ENCODE measurements around the gene TTBK2. TPM values are rescaled to one million over a fixed set of nuclear protein-coding genes. Genes with fewer than 3 reads are reported as not detected.
"Not testable (repeated sequence)": the region's sequence is repeated elsewhere in the genome, so short reads cannot be mapped to it uniquely, and the experiment has no call there.

Gene TTBK2
- total RNA-seq, 2 experiments from 2014 or later = 10.1 to 13.9 TPM

DNA sequence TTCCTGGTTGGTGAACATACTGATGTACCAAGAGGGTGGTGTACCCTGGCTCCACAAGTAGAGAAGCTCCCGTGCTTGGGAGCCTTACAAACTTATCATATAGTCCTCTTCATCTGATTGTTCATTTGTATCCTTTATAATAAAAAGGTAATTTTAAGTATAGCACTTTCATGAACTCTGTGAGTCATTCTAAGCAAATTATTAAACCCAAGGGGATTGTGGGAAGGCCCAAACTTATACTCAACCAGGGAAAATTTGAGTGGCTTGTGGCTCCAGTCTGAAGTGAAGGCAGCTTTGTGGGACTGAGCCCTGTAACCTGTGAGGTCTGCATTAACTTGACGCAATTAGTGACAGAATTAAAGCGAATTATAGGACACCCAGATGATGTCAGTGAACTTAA lies 29.0 kb downstream of the TTBK2 start:
- peaks cover 5% of the 10 kb centered on the region for H3K36me3 Mint-ChIP-seq (ENCODE audit: low read depth)
- H3K27me3 Mint-ChIP-seq (ENCODE audit: low read depth) = no peaks in the 10 kb centered on the region
- ChIA-PET POLR2A (no interaction called here), CTCF (interaction anchor here (0.8 to 1.0 kb wide), 2 partner anchors 35 to 334 kb away, joined by 3 read pairs; no protein-coding TSS in a partner anchor)
- H3K4me3 Mint-ChIP-seq = no peak overlapping the region
- no peaks in the 10 kb centered on the region for H3K9me3 Mint-ChIP-seq (ENCODE audit: insufficient read depth)
- no peak for ATAC-seq
- DNase-seq = no peak
- no peak overlapping the region for H3K27ac Mint-ChIP-seq
- H3K4me1 Mint-ChIP-seq (ENCODE audit: low read depth) = no peaks in the 10 kb centered on the region

- Mint-ChIP-seq H3K27ac (no peak overlapping the region), H3K27me3 (ENCODE audit: low read depth) (no peaks in the 10 kb centered on the region), H3K9me3 (ENCODE audit: insufficient read depth) (no peaks in the 10 kb centered on the region), H3K36me3 (ENCODE audit: low read depth) (peaks cover 5% of the 10 kb centered on the region), H3K4me3 (no peak overlapping the region), H3K4me1 (ENCODE audit: low read depth) (no peaks in the 10 kb centered on the region)
- DNase-seq (no peak), ATAC-seq (no peak)
- ChIA-PET POLR2A (no interaction called here), CTCF (interaction anchor here (0.8 to 1.0 kb wide), 2 partner anchors 36 to 336 kb away, joined by 3 read pairs; no protein-coding TSS in a partner anchor)
Observed at GRCh38 chr15:42890161-42890913, 30.2 kb downstream of the TTBK2 start.

- H3K36me3 Mint-ChIP-seq (ENCODE audit: low read depth); H3K9me3 Mint-ChIP-seq (ENCODE audit: insufficient read depth); H3K4me3 Mint-ChIP-seq; H3K4me1 Mint-ChIP-seq (ENCODE audit: low read depth); CTCF ChIA-PET; DNase-seq; POLR2A ChIA-PET; ATAC-seq; H3K27ac Mint-ChIP-seq; H3K27me3 Mint-ChIP-seq (ENCODE audit: low read depth): not testable (repeated sequence)
Observed at GRCh38 chr15:42887384-42887783, 33.2 kb downstream of the TTBK2 start.

DNA sequence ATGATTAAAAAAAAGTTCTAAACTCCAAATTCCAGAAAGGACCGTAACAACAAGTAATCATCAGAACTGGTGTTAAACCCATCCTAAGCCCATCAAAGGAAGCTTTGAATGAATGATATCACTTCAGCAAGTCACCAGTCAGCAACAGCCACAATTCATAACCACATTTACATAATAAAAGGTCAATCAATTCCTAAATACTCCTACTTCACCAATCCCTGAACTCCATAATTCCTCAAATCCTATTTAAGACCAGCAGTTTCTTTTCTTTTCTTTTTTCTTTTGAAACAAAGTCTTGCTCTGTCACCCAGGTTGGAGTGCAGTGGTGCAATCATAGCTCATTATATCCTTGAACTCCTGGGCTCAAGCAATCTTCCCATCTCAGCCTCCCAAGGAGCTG lies 40.5 kb downstream of the TTBK2 start:
- Mint-ChIP-seq H3K27ac (no peak overlapping the region), H3K4me3 (no peak overlapping the region), H3K9me3 (ENCODE audit: insufficient read depth) (peaks cover 5% of the 10 kb centered on the region), H3K4me1 (ENCODE audit: low read depth) (no peaks in the 10 kb centered on the region), H3K36me3 (ENCODE audit: low read depth) (peaks cover 2% of the 10 kb centered on the region), H3K27me3 (ENCODE audit: low read depth) (no peaks in the 10 kb centered on the region)
- ChIA-PET CTCF (no interaction called here), POLR2A (interaction anchor here (0.6 kb wide), 1 partner anchor 22 kb away, joined by 3 read pairs; no protein-coding TSS in a partner anchor)
- no peak for ATAC-seq
- no peak for DNase-seq

DNA sequence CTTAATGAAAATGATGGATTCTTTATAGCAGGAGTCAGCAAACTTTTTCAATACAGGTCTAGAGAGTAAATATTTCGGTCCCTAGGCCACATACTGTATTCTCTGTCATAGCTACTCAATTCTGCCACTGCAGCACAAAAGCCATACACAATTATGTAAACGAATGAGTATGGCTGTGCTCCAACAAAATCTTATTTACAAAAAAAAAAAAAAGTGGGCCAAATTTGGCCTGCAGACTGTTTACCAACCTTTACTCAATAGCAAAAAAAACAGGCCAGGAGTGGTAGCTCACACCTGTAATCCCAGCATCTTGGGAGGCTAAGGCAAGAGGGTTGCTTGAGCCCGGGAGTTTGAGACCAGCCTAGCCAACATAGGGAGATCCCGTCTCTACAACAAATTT lies 41.1 kb downstream of the TTBK2 start:
- H3K9me3 Mint-ChIP-seq (ENCODE audit: insufficient read depth) = peaks cover 3% of the 10 kb centered on the region
- ATAC-seq (no peak), DNase-seq (no peak)
- H3K27ac Mint-ChIP-seq = no peak overlapping the region
- peaks cover 2% of the 10 kb centered on the region for H3K36me3 Mint-ChIP-seq (ENCODE audit: low read depth)
- H3K27me3 Mint-ChIP-seq (ENCODE audit: low read depth) = no peaks in the 10 kb centered on the region
- ChIA-PET POLR2A (interaction anchor here (0.6 kb wide), 1 partner anchor 23 kb away, joined by 3 read pairs; no protein-coding TSS in a partner anchor), CTCF (no interaction called here)
- no peak overlapping the region for H3K4me3 Mint-ChIP-seq
- no peaks in the 10 kb centered on the region for H3K4me1 Mint-ChIP-seq (ENCODE audit: low read depth)

DNA sequence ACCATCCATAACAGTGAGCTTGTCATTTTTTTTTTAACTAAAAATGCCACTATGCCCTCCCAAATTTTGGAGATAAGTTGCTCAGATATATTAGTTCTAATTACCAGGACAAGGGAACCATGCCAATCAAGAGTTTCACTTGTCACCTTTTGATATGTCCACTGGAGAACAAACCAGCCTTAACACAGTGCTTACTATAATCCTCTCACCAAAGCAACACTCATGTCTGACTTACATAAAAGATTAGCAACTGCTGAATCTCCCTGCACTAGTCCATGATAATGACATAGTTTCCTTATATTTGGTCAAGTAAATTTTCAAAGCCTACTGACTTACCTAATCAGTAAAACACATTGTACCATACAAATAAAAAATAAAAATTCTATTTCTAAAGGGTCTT lies 44.4 kb downstream of the TTBK2 start:
- no peak for DNase-seq
- Mint-ChIP-seq H3K9me3 (ENCODE audit: insufficient read depth) (no peaks in the 10 kb centered on the region), H3K4me1 (ENCODE audit: low read depth) (no peaks in the 10 kb centered on the region), H3K27me3 (ENCODE audit: low read depth) (no peaks in the 10 kb centered on the region), H3K4me3 (no peak overlapping the region), H3K36me3 (ENCODE audit: low read depth) (no peaks in the 10 kb centered on the region), H3K27ac (no peak overlapping the region)
- no peak for ATAC-seq
- POLR2A ChIA-PET = no interaction called here
- CTCF ChIA-PET = no interaction called here

- Mint-ChIP-seq H3K4me1 (ENCODE audit: low read depth) (no peaks in the 10 kb centered on the region), H3K4me3 (no peak overlapping the region), H3K27me3 (ENCODE audit: low read depth) (no peaks in the 10 kb centered on the region), H3K9me3 (ENCODE audit: insufficient read depth) (no peaks in the 10 kb centered on the region), H3K27ac (no peak overlapping the region), H3K36me3 (ENCODE audit: low read depth) (peaks cover 7% of the 10 kb centered on the region)
- no peak for ATAC-seq
- CTCF ChIA-PET = no interaction called here
- POLR2A ChIA-PET = no interaction called here
- DNase-seq = no peak
Observed at GRCh38 chr15:42868683-42869082, 51.9 kb downstream of the TTBK2 start.

DNA sequence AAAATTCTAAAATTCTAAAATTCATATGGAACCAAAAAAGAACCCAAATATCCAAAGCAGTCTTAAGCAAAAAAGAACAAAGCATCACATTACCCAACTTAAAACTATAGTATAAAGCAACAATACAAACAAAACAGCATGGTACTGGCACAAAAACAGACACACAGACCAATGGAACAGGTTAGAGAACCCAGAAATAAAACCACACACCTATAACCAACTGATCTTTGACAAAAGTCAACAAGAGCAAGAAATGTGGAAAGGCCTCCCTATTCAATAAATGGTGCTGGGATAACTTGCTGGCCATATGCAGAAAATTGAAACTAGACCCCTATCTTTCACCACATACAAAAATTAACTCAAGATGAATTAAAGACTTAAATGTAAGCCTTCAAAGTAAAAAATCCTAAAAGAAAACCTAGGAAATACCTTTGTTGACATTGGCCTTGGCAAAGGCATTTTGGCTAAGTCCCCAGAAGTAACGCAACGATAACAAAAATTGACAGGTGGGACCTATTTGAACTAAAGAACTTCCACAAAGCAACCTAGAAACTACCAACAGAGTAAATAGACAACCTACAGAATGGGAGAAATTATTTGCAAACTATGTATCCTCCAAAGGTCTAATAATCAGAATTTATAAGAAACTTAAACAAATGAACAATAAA lies 56.9 kb downstream of the TTBK2 start:
- Mint-ChIP-seq H3K4me1 (ENCODE audit: low read depth) (no peaks in the 10 kb centered on the region), H3K4me3 (no peak overlapping the region), H3K27ac (no peak overlapping the region), H3K9me3 (ENCODE audit: insufficient read depth) (no peaks in the 10 kb centered on the region), H3K36me3 (ENCODE audit: low read depth) (peaks cover 16% of the 10 kb centered on the region), H3K27me3 (ENCODE audit: low read depth) (no peaks in the 10 kb centered on the region)
- CTCF ChIA-PET = no interaction called here
- POLR2A ChIA-PET = no interaction called here
- no peak for DNase-seq
- ATAC-seq = no peak

GRCh38 chr15:42858999-42859789 lies 61.4 kb downstream of the TTBK2 start:
- no peaks in the 10 kb centered on the region for H3K4me1 Mint-ChIP-seq (ENCODE audit: low read depth)
- ChIA-PET POLR2A (no interaction called here), CTCF (no interaction called here)
- H3K27me3 Mint-ChIP-seq (ENCODE audit: low read depth) = no peaks in the 10 kb centered on the region
- ATAC-seq (no peak), DNase-seq (no peak)
- H3K27ac Mint-ChIP-seq = no peak overlapping the region
- H3K9me3 Mint-ChIP-seq (ENCODE audit: insufficient read depth) = no peaks in the 10 kb centered on the region
- H3K36me3 Mint-ChIP-seq (ENCODE audit: low read depth) = peaks cover 24% of the 10 kb centered on the region
- no peak overlapping the region for H3K4me3 Mint-ChIP-seq

GRCh38 chr15:42858540-42858939 lies 62.0 kb downstream of the TTBK2 start:
- DNase-seq = no peak

GRCh38 chr15:42854576-42854975 lies 66.0 kb downstream of the TTBK2 start:
- no peaks in the 10 kb centered on the region for H3K27me3 Mint-ChIP-seq (ENCODE audit: low read depth)
- CTCF ChIA-PET = no interaction called here
- ATAC-seq (no peak), DNase-seq (no peak)
- H3K4me1 Mint-ChIP-seq (ENCODE audit: low read depth) = no peaks in the 10 kb centered on the region
- peaks cover 10% of the 10 kb centered on the region for H3K36me3 Mint-ChIP-seq (ENCODE audit: low read depth)
- no peak overlapping the region for H3K27ac Mint-ChIP-seq
- no peak overlapping the region for H3K4me3 Mint-ChIP-seq
- POLR2A ChIA-PET = no interaction called here
- H3K9me3 Mint-ChIP-seq (ENCODE audit: insufficient read depth) = no peaks in the 10 kb centered on the region

More at GRCh38 chr15:42858540-42858939, 62.0 kb downstream of the TTBK2 start:
- ChIA-PET POLR2A (no interaction called here), CTCF (no interaction called here)
- Mint-ChIP-seq H3K4me3 (no peak overlapping the region), H3K36me3 (ENCODE audit: low read depth) (peaks cover 20% of the 10 kb centered on the region), H3K4me1 (ENCODE audit: low read depth) (no peaks in the 10 kb centered on the region), H3K27me3 (ENCODE audit: low read depth) (no peaks in the 10 kb centered on the region), H3K9me3 (ENCODE audit: insufficient read depth) (no peaks in the 10 kb centered on the region), H3K27ac (no peak overlapping the region)
- no peak for ATAC-seq

- ATAC-seq = no peak
- Mint-ChIP-seq H3K4me3 (no peak overlapping the region), H3K27me3 (ENCODE audit: low read depth) (no peaks in the 10 kb centered on the region), H3K36me3 (ENCODE audit: low read depth) (peaks cover 2% of the 10 kb centered on the region), H3K4me1 (ENCODE audit: low read depth) (no peaks in the 10 kb centered on the region), H3K27ac (no peak overlapping the region), H3K9me3 (ENCODE audit: insufficient read depth) (no peaks in the 10 kb centered on the region)
- ChIA-PET POLR2A (no interaction called here), CTCF (no interaction called here)
- DNase-seq = no peak
Observed at GRCh38 chr15:42849836-42850235, 70.7 kb downstream of the TTBK2 start.
